A204.1 (cell line): Measurements from ENCODE around the gene DRICH1.
"Not testable (repeated sequence)": the region's sequence is repeated elsewhere in the genome, so short reads cannot be mapped to it uniquely, and the experiment has no call there.

Experiments
- FAIRE-seq: peaks from 2 replicates; lab custom pipeline; 2012; peaks lifted over from hg19 to GRCh38; lab: Jason Lieb, UNC

The DRICH1 gene

GRCh38 chr22:23565915-23566704 is 66.0 kb downstream of the DRICH1 start:
- no peak for FAIRE-seq

GRCh38 chr22:23565305-23565914 is 66.7 kb downstream of the DRICH1 start:
- FAIRE-seq: no peak

- no peak for FAIRE-seq
These were observed 67.8 kb downstream of the DRICH1 start for GRCh38 chr22:23564276-23564675.

GRCh38 chr22:23563111-23563510 is 69.0 kb downstream of the DRICH1 start:
- no peak for FAIRE-seq

- FAIRE-seq: no peak
These were observed 69.9 kb downstream of the DRICH1 start for GRCh38 chr22:23562186-23562585.

- FAIRE-seq: not testable (repeated sequence)
These were observed 71.1 kb downstream of the DRICH1 start for GRCh38 chr22:23561025-23561510.

- not testable (repeated sequence) for FAIRE-seq
These were observed 71.9 kb downstream of the DRICH1 start for GRCh38 chr22:23560215-23560614.
